Measurements from ENCODE around the gene SLC38A10. TPM values are rescaled to one million over a fixed set of nuclear protein-coding genes. Genes with fewer than 3 reads are reported as not detected.

SLC38A10 gene
- polyA plus RNA-seq, 1 donor (not counting 4 experiments of a cell fraction or from before 2014, with no cell fraction given): 16.8 TPM

GRCh38 chr17:81252987-81253329 is 42.1 kb downstream of the SLC38A10 start:
- H2AFZ ChIP-seq (ENCODE audit: control insufficient read depth, low read length): no peak overlapping the region
- no peak overlapping the region for H3K27ac ChIP-seq (ENCODE audit: control insufficient read depth, insufficient read depth, low read length)
- H3K79me2 ChIP-seq (ENCODE audit: control insufficient read depth, insufficient read depth, low read length): peaks cover 4% of the 10 kb centered on the region
- H3K4me3 ChIP-seq (ENCODE audit: control insufficient read depth in 2 of 3, extremely low read depth in 1 of 3, insufficient read depth in 2 of 3, low read depth in 1 of 3, low read length in 3 of 3): no peak overlapping the region
- no peak for FAIRE-seq
- H3K4me2 ChIP-seq (ENCODE audit: control insufficient read depth, extremely low read depth, insufficient read depth, low read depth, low read length): no peak overlapping the region
- H3K9ac ChIP-seq (ENCODE audit: control insufficient read depth, extremely low read depth, insufficient read depth, low read length): no peak overlapping the region
- peaks cover 14% of the 10 kb centered on the region for H3K4me1 ChIP-seq (ENCODE audit: control insufficient read depth, extremely low read depth, insufficient read depth, low read length)
- H3K36me3 ChIP-seq (ENCODE audit: control insufficient read depth in 2 of 2, extremely low read depth in 1 of 2, insufficient read depth in 2 of 2, low read length in 2 of 2): peaks cover 12 to 22% of the 10 kb centered on the region in 2 experiments
- H4K20me1 ChIP-seq (ENCODE audit: control insufficient read depth, extremely low read depth, insufficient read depth, low read length): peaks cover 12% of the 10 kb centered on the region
- no peak for DNase-seq (ENCODE audit: low read depth, low spot score)
- H3K27me3 ChIP-seq (ENCODE audit: control insufficient read depth, extremely low read depth, insufficient read depth, low read length): no peaks in the 10 kb centered on the region
- dilution Hi-C loops (cut with MboI; ENCODE audit: extremely low pct_ligation_motif_present, low sequenced_read_pairs): no loop called here
- H3K9me3 ChIP-seq (ENCODE audit: control insufficient read depth, low read depth, low read length): no peaks in the 10 kb centered on the region
- no peaks in the 10 kb centered on the region for H3K9me1 ChIP-seq (ENCODE audit: control insufficient read depth, extremely low read depth, insufficient read depth, low read length)
- no peak for TF ChIP-seq CTCF (optimal IDR thresholded peaks at IDR 0.05 in 1 of 3, IDR thresholded peaks at IDR 0.05 in 1 of 3, conservative IDR thresholded peaks at IDR 0.05 in 1 of 3; ENCODE audit: extremely low read depth in 1 of 3, insufficient read depth in 2 of 3, low read length in 3 of 3)
- TF ChIP-seq EZH2 (IDR thresholded peaks at IDR 0.05; ENCODE audit: low read length): no peak

GRCh38 chr17:81252326-81252986 is 42.7 kb downstream of the SLC38A10 start:
- H3K27ac ChIP-seq (ENCODE audit: control insufficient read depth, insufficient read depth, low read length): no peak overlapping the region
- H3K4me2 ChIP-seq (ENCODE audit: control insufficient read depth, extremely low read depth, insufficient read depth, low read depth, low read length): no peak overlapping the region
- dilution Hi-C loops (cut with MboI; ENCODE audit: extremely low pct_ligation_motif_present, low sequenced_read_pairs): no loop called here
- TF ChIP-seq CTCF (optimal IDR thresholded peaks at IDR 0.05 in 1 of 3, IDR thresholded peaks at IDR 0.05 in 1 of 3, conservative IDR thresholded peaks at IDR 0.05 in 1 of 3; ENCODE audit: extremely low read depth in 1 of 3, insufficient read depth in 2 of 3, low read length in 3 of 3): no peak
- no peak for TF ChIP-seq EZH2 (IDR thresholded peaks at IDR 0.05; ENCODE audit: low read length)
- no peaks in the 10 kb centered on the region for H3K27me3 ChIP-seq (ENCODE audit: control insufficient read depth, extremely low read depth, insufficient read depth, low read length)
- peaks cover 12% of the 10 kb centered on the region for H4K20me1 ChIP-seq (ENCODE audit: control insufficient read depth, extremely low read depth, insufficient read depth, low read length)
- H3K36me3 ChIP-seq (ENCODE audit: control insufficient read depth in 2 of 2, extremely low read depth in 1 of 2, insufficient read depth in 2 of 2, low read length in 2 of 2): peaks cover 12 to 21% of the 10 kb centered on the region in 2 experiments
- no peak for FAIRE-seq
- peaks cover 4% of the 10 kb centered on the region for H3K79me2 ChIP-seq (ENCODE audit: control insufficient read depth, insufficient read depth, low read length)
- no peak for DNase-seq (ENCODE audit: low read depth, low spot score)
- H3K9me1 ChIP-seq (ENCODE audit: control insufficient read depth, extremely low read depth, insufficient read depth, low read length): no peaks in the 10 kb centered on the region
- H2AFZ ChIP-seq (ENCODE audit: control insufficient read depth, low read length): no peak overlapping the region
- H3K9me3 ChIP-seq (ENCODE audit: control insufficient read depth, low read depth, low read length): no peaks in the 10 kb centered on the region
- H3K4me3 ChIP-seq (ENCODE audit: control insufficient read depth in 2 of 3, extremely low read depth in 1 of 3, insufficient read depth in 2 of 3, low read depth in 1 of 3, low read length in 3 of 3): no peak overlapping the region
- H3K9ac ChIP-seq (ENCODE audit: control insufficient read depth, extremely low read depth, insufficient read depth, low read length): no peak overlapping the region
- peaks cover 14% of the 10 kb centered on the region for H3K4me1 ChIP-seq (ENCODE audit: control insufficient read depth, extremely low read depth, insufficient read depth, low read length)
